ENCODE results near the gene TGFBR3L. TPM values are rescaled to one million over a fixed set of nuclear protein-coding genes. Genes with fewer than 3 reads are reported as not detected.
"Not testable (repeated sequence)": the region's sequence is repeated elsewhere in the genome, so short reads cannot be mapped to it uniquely, and the experiment has no call there.

TGFBR3L gene
- polyA plus RNA-seq, 4 donors, result 0.24 to 0.60 (median 0.59) TPM; not detected in 1

- DNase-seq (ENCODE audit: low read depth in 4 of 4, low spot score in 3 of 4), result no peak
Observed at GRCh38 chr19:7947939-7948338, 33.3 kb downstream of the TGFBR3L start.

GRCh38 chr19:7953060-7953459 lies 38.4 kb downstream of the TGFBR3L start:
- DNase-seq (ENCODE audit: low read depth in 4 of 4, low spot score in 3 of 4), result no peak

DNA sequence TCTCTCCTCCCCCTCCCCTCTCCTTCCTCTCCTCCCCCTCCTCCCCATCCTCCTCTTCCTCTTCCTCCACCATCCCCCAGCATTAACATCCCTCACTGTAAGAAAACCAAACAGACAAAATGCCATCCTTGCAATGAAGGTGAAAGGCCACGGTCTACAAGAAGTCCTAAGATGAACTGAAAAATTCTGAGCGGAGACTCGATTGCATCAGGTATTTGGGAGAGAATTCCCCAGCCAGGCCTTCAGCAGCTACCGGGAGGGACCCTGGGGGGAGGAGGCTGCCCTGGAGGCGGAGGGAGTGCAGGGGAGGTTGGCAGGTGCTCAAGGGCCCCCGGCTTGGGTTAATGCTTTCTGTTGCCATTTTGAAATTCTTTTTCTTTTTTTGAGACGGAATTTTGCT lies 38.9 kb downstream of the TGFBR3L start:
- no peak for DNase-seq (ENCODE audit: low read depth in 4 of 4, low spot score in 3 of 4)

GRCh38 chr19:7955696-7956095 lies 41.1 kb downstream of the TGFBR3L start:
- DNase-seq (ENCODE audit: low read depth in 4 of 4, low spot score in 3 of 4), result no peak

DNA sequence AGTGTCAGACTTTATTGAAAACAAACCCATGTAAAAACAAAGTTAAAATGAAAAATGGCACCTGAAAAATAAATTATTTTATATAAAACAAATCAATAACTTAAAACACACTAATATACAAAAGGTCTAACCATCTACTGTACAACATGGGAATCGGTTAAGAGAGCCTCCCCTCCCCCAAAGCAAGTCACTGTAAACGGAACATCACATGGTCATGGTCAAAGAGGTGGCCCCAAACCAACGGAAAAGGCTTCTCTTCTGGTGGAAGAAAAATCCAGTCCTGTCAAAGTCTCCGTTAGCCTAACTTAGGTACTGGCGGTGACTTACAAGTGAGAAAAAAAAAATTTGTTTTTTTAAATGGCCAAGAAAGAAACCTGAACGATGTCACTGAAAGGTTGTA lies 44.6 kb downstream of the TGFBR3L start:
- DNase-seq (ENCODE audit: low read depth in 4 of 4, low spot score in 3 of 4), result no peak

DNA sequence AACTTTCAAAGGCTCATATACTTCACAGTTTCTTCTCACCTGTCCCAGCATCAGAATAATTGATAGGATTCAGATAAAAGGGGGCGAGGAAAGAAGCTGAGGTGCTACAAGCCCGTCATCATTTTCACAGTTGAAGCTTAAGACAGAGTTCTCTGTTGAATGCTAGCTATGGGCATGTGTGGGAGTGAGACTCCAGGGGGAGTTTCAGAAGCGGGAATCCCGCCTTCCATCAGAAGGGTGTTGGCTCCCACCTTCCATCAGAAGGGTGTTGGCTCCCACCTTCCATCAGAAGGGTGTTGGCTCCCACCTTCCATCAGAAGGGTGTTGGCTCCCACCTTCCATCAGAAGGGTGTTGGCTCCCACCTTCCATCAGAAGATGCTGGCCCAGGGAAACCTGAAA lies 46.5 kb downstream of the TGFBR3L start:
- not testable (repeated sequence) for DNase-seq (ENCODE audit: low read depth in 4 of 4, low spot score in 3 of 4)

DNA sequence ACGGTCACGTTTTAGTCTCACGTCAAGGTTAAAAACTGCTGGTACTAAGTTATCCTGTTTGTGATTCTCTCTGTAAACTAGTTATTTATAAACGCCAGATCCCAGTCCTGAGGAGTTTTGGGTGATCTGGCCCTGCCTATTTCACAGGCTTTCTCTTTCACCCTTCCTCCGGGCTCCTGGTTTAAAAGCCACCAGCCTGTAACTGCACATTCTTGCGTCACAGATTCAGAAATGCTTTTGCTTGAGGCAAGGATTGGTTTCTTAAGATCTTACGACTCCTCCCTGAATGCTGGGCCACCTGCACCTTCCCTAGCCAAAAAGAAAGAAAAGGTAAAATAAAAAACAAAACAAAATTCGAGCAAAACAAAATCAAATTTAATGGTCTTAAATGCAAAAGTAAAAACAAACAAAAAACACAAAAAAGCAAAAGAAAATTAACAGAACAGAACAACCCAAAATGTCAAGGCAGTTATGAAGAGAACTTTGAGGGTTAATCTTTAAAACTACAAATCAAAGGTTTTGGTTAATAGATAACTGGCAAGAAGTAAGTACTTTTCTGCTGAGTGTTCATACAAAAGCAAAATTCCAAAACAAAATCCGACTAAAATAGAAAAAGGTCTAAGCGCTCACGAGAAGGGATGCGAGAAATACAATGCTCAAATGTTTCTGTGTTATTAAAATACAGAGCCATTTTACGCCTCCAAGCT lies 47.4 kb downstream of the TGFBR3L start:
- DNase-seq (ENCODE audit: low read depth in 4 of 4, low spot score in 3 of 4), result no peak

DNA sequence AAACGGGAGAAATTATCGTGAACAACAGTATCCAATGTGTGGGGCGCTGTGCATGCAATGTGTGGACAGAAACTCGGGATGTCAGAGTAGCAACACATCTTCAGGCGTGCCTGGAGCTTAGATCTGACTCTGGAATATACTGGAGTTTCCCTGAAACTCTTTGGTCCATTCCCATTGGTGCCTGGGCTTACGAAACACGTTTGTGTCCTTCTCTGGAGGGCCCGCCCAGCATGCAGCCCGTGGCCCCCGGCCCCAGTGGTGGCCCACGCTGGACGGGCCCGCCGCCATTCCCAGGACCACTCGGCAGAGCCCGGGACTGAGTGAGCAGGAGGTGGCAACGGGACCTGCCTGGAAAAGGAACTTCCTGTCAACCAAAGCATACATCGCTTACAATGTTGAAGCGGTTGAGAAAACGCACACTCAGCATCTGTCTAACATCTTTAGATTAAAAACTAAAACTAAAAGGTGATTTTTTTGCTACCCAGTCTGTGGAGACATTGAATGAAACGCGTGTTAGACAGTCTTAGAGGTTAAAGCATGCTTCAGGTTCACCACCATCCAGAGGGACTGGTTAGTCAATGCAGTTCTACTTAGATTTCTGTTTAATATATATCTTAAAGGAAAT lies 48.1 kb downstream of the TGFBR3L start:
- DNase-seq (ENCODE audit: low read depth in 4 of 4, low spot score in 3 of 4), result no peak

DNA sequence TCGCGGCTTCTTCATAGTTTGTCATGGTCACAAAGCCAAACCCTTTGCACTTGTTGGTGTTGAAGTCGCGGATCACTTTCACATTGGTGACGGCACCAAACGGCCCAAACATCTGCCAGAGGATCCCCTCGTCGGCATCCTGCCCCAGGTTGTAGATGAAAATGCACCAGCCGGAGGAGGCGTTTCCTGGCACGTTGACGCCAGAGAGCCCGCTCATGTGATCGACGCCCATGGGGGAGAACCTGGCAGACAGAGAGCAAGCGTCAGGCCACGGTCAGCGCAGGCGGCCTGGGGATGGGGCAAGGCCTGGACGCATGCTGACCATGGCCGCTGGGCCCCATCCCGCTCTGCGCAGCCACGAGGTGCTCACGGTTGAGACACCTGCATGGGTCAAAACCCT lies 48.9 kb downstream of the TGFBR3L start:
- no peak for DNase-seq (ENCODE audit: low read depth in 4 of 4, low spot score in 3 of 4)

- no peak for DNase-seq (ENCODE audit: low read depth in 4 of 4, low spot score in 3 of 4)
Observed at GRCh38 chr19:7965259-7965841, 50.7 kb downstream of the TGFBR3L start.

- no peak for DNase-seq (ENCODE audit: low read depth in 4 of 4, low spot score in 3 of 4)
Observed at GRCh38 chr19:7965921-7966665, 51.5 kb downstream of the TGFBR3L start.

DNA sequence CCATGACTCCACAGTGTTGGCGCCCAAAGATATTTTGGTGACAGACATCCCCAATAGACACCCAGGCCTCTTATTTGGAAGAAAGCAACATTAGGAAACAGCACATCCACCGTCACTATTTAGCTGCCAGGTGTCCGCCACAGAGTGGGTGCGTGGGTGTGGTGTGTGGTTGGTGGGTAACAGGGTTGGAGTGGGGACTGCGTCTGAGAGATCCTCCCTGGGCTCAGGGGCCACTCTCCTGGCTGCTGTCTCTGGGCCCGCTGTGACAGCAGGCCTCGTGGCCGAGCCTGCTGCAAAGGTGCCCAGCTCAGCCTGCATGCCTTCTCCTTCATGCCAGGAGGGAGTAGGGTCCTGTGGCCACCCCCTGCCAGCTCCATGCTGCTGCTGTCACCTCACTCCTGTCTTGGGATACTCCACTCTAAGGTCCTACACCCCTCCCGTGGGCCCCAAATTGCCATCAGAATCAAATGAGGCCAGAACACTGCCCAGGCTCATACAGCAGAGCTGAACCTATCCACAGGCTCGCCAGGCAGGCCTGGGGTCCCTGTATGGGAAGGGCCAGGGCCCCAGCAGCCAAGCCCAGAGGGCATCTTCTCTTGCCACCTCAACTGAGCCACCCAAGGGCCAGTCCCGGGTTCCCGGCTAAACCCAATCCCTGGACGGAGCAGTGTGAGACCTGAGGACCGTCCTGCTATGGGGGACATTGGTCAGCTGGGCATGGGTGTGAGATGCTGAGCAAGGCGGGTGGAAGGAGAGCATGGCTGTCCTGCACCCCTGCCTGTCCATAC lies 53.6 kb downstream of the TGFBR3L start:
- no peak for DNase-seq (ENCODE audit: low read depth in 4 of 4, low spot score in 3 of 4)

Other genes with a start within 250 kb of the TGFBR3L start
- gene RETN, start 245.8 kb upstream of the TGFBR3L start, polyA plus RNA-seq (ENCODE audit: insufficient read length in 4 of 4), result 1 to 10 TPM in 3 of 4 donors, under 1 TPM in 1; 0.54 to 3.0 (median 1.6) TPM
- gene MCEMP1, start 237.7 kb upstream of the TGFBR3L start, polyA plus RNA-seq (ENCODE audit: insufficient read length in 4 of 4), result under 1 TPM; 0.13 to 0.31 (median 0.24) TPM
- 10 to 100 TPM; 34.1 to 65.4 (median 41.0) TPM for gene TRAPPC5, start 234.0 kb upstream of the TGFBR3L start, polyA plus RNA-seq (ENCODE audit: insufficient read length in 4 of 4)
- gene FCER2, start 212.7 kb upstream of the TGFBR3L start, polyA plus RNA-seq (ENCODE audit: insufficient read length in 4 of 4), result 1 to 10 TPM in 1 of 4 donors, under 1 TPM in 3; 0.19 to 1.2 (median 0.36) TPM
- under 1 TPM in 1 of 4 donors, not detected in 3; 0.31 TPM for gene CLEC4G, start 182.7 kb upstream of the TGFBR3L start, polyA plus RNA-seq (ENCODE audit: insufficient read length in 4 of 4)
- gene CD209, start 167.3 kb upstream of the TGFBR3L start, polyA plus RNA-seq (ENCODE audit: insufficient read length in 4 of 4), result 1 to 10 TPM in 3 of 4 donors, under 1 TPM in 1; 0.87 to 6.0 (median 1.7) TPM
- 1 to 10 TPM in 3 of 4 donors, under 1 TPM in 1; 0.08 to 3.0 (median 2.1) TPM for gene CLEC4M, start 151.6 kb upstream of the TGFBR3L start, polyA plus RNA-seq (ENCODE audit: insufficient read length in 4 of 4)
- gene EVI5L, start 84.6 kb upstream of the TGFBR3L start, polyA plus RNA-seq (ENCODE audit: insufficient read length in 4 of 4), result 10 to 100 TPM; 14.0 to 18.7 (median 16.1) TPM
- 1 to 10 TPM; 3.5 to 9.9 (median 6.8) TPM for gene PRR36, start 40.4 kb upstream of the TGFBR3L start, polyA plus RNA-seq (ENCODE audit: insufficient read length in 4 of 4)
- 1 to 10 TPM in 3 of 4 donors, under 1 TPM in 1; 0.46 to 3.2 (median 2.1) TPM for gene LRRC8E, start 26.3 kb upstream of the TGFBR3L start, polyA plus RNA-seq (ENCODE audit: insufficient read length in 4 of 4)
- 10 to 100 TPM; 20.8 to 41.9 (median 24.8) TPM for gene MAP2K7, start 11.0 kb upstream of the TGFBR3L start, polyA plus RNA-seq (ENCODE audit: insufficient read length in 4 of 4)
- gene SNAPC2, start 5.5 kb downstream of the TGFBR3L start, polyA plus RNA-seq (ENCODE audit: insufficient read length in 4 of 4), result 10 to 100 TPM; 13.6 to 20.9 (median 16.1) TPM
- gene CTXN1, start 11.3 kb downstream of the TGFBR3L start, polyA plus RNA-seq (ENCODE audit: insufficient read length in 4 of 4), result 10 to 100 TPM; 11.6 to 34.1 (median 13.9) TPM
- 10 to 100 TPM; 31.1 to 61.0 (median 42.3) TPM for gene TIMM44, start 28.8 kb downstream of the TGFBR3L start, polyA plus RNA-seq (ENCODE audit: insufficient read length in 4 of 4)
- 10 to 100 TPM; 66.7 to 94.5 (median 85.1) TPM for gene ELAVL1, start 90.8 kb downstream of the TGFBR3L start, polyA plus RNA-seq (ENCODE audit: insufficient read length in 4 of 4)
- under 1 TPM; 0.29 to 0.47 (median 0.39) TPM for gene CCL25, start 137.9 kb downstream of the TGFBR3L start, polyA plus RNA-seq (ENCODE audit: insufficient read length in 4 of 4)
- gene FBN3, start 234.8 kb downstream of the TGFBR3L start, polyA plus RNA-seq (ENCODE audit: insufficient read length in 4 of 4), result 10 to 100 TPM; 19.5 to 61.6 (median 46.2) TPM